K562 (cell line): ENCODE measurements around the gene DYNC1H1. TPM values are rescaled to one million over a fixed set of nuclear protein-coding genes. Genes with fewer than 3 reads are reported as not detected.

ENCODE experiments used
- BCL6 ChIP-seq: fragments of 250-450 bp; sonication (Bioruptor Pico); IDR thresholded peaks from 2 replicates; pipeline ENCODE4 v1.4.0; 2020
- BCLAF1 ChIP-seq, 2 experiments: fragments of 450-650 bp in 1 of 2; IDR thresholded peaks; 2 replicates each; pipeline ENCODE4 v1.6.1; 2011 to 2017; ENCODE audit warnings: low read depth in 2 of 2, antibody characterized with exemption in 1 of 2, borderline replicate concordance in 1 of 2, low read length in 1 of 2, mild to moderate bottlenecking in 1 of 2, mixed read lengths in 1 of 2; ENCODE audit not compliant: control insufficient read depth in 1 of 2
- CBFA2T3 ChIP-seq: fragments of 450-650 bp; IDR thresholded peaks from 2 replicates; pipeline ENCODE4 v1.6.1; 2017
- CC2D1A ChIP-seq: fragments of 450-650 bp; IDR thresholded peaks from 2 replicates; pipeline ENCODE4 v1.6.1; 2017; ENCODE audit warnings: mild to moderate bottlenecking
- GATA2 ChIP-seq: sonication (generic); formaldehyde crosslinking; IDR thresholded peaks from 2 replicates; pipeline ENCODE4 v1.4.0; 2020; ENCODE audit warnings: mild to moderate bottlenecking, missing genetic modification reagents
- GATAD2A ChIP-seq: fragments of 450-650 bp; IDR thresholded peaks from 2 replicates; pipeline ENCODE4 v1.6.1; 2017
- HEY1 ChIP-seq: fragments of 250-450 bp; sonication (Bioruptor Pico); IDR thresholded peaks from 2 replicates; pipeline ENCODE4 v1.5.0; 2020; ENCODE audit warnings: mild to moderate bottlenecking, moderate library complexity, borderline replicate concordance
- HNRNPK ChIP-seq: fragments of 200-400 bp; formaldehyde crosslinking; IDR thresholded peaks from one replicate; pipeline ENCODE4 v1.6.1; 2018; ENCODE audit warnings: mild to moderate bottlenecking, low read depth, low read length; ENCODE audit not compliant: poor library complexity, severe bottlenecking
- MTA3 ChIP-seq: fragments of 450-650 bp; formaldehyde crosslinking; IDR thresholded peaks from 2 replicates; pipeline ENCODE4 v1.6.1; 2017; ENCODE audit warnings: mild to moderate bottlenecking, borderline replicate concordance
- PYGO2 ChIP-seq: fragments of 450-650 bp; IDR thresholded peaks from 2 replicates; pipeline ENCODE4 v1.6.1; 2016; ENCODE audit warnings: mild to moderate bottlenecking, missing genetic modification characterization, moderate library complexity, missing compliant biosample characterization
- TBL1XR1 ChIP-seq, 2 experiments: IDR thresholded peaks; 2 replicates each; pipeline ENCODE4 v1.6.1; 2012; ENCODE audit warnings: improper control_type of control experiment in 2 of 2, low read length in 2 of 2, mild to moderate bottlenecking in 1 of 2
- ZNF121 ChIP-seq: sonication (generic); formaldehyde crosslinking; conservative IDR thresholded peaks from 2 replicates; pipeline ENCODE4 v1.8.0; 2022; ENCODE audit warnings: missing genetic modification reagents
- ZNF217 ChIP-seq: sonication (generic); formaldehyde crosslinking; IDR thresholded peaks from 2 replicates; pipeline ENCODE4 v1.8.0; 2022; ENCODE audit warnings: mild to moderate bottlenecking, missing genetic modification reagents
- ZNF655 ChIP-seq: fragments of 250-450 bp; sonication (Bioruptor Pico); IDR thresholded peaks from 2 replicates; pipeline ENCODE4 v1.5.0; 2021
- polyA plus RNA-seq, 8 experiments: library from polyadenylated mRNA; depleted of rRNA in 4 of 8; stranded (reverse) in 5 of 8; unstranded in 3 of 8; fragments of >200 nt; fragmentation: Nextera tagmentation in 2 of 8; fragmentation: Illumina TruSeq in 1 of 8; extraction: Ambion mirVana in 2 of 8; extraction: Trizol in 1 of 8; gene quantifications; 2 replicates each; pipeline versions ENCODE4 v1.2.1 to v1.2.3, GENCODE V29; 2011 to 2014; ENCODE audit warnings: inconsistent platforms in 1 of 8, missing spikeins in 1 of 8
- total RNA-seq, 7 experiments: library from RNA; depleted of rRNA in 6 of 7; stranded (reverse); fragments of >200 nt in 6 of 7; fragmentation: Illumina TruSeq in 2 of 7; extraction: Trizol in 2 of 7; gene quantifications; 2 replicates each; pipeline versions ENCODE4 v1.2.1 to v1.2.3, GENCODE V29; 2011 to 2021; ENCODE audit warnings: low replicate concordance in 1 of 7

The DYNC1H1 gene
- total and polyA plus RNA-seq, 9 of the 15 experiments (the other 6 are each of a cell fraction or from before 2014, with no cell fraction given) = 31.9 to 335 (median 115) TPM

GRCh38 chr14:101927859-101928258 is 36.5 kb upstream of the DYNC1H1 start (continued):
- TF ChIP-seq HNRNPK = no peak
- no peak for TF ChIP-seq ZNF655 (CRISPR knock-in tag)
- TF ChIP-seq BCL6 (CRISPR knock-in tag) = no peak
- TF ChIP-seq GATAD2A = no peak
- no peak for TF ChIP-seq PYGO2 (tag)
- TF ChIP-seq HEY1 (CRISPR knock-in tag) = no peak
- TF ChIP-seq CBFA2T3 = peak; percentile 72
- TF ChIP-seq GATA2 (CRISPR knock-in tag) = no peak
- no peak for TF ChIP-seq ZNF217 (CRISPR knock-in tag)
- peak in 1 of 2 experiments; percentile 68; a peak in 1 of 4 replicates for TF ChIP-seq TBL1XR1 (IDR thresholded peaks at IDR 0.05; ENCODE audit: low read length in 2 of 2)
- no peak for TF ChIP-seq CC2D1A
- no peak for TF ChIP-seq MTA3
- no peak for TF ChIP-seq ZNF121 (CRISPR knock-in tag)
- TF ChIP-seq BCLAF1 (IDR thresholded peaks at IDR 0.05; ENCODE audit: borderline replicate concordance in 1 of 2, control insufficient read depth in 1 of 2, low read depth in 2 of 2, low read length in 1 of 2) = no peak
